Measurements from ENCODE around the gene FUBP1. TPM values are rescaled to one million over a fixed set of nuclear protein-coding genes. Genes with fewer than 3 reads are reported as not detected.

The FUBP1 gene
- polyA plus RNA-seq, 1 experiment, result 142 TPM

GRCh38 chr1:77899647-77900320 is 79.1 kb downstream of the FUBP1 start:
- no peak for DNase-seq (ENCODE audit: low read depth, low spot score)
- ChIA-PET POLR2A (interaction anchor here (0.7 kb wide), 1 partner anchor 31 kb away, joined by 3 read pairs; no protein-coding TSS in a partner anchor), CTCF (interaction anchor here (0.7 to 1.3 kb wide), 3 partner anchors 99 to 209 kb away, joined by 3 to 7 read pairs (median 4); no protein-coding TSS in a partner anchor)
- Histone ChIP-seq H3K27me3 (ENCODE audit: control insufficient read depth, insufficient read depth, low read length) (no peaks in the 10 kb centered on the region), H3K4me3 (ENCODE audit: low read depth, low read length) (no peak overlapping the region), H3K9me3 (ENCODE audit: control insufficient read depth, insufficient read depth, low read length) (peaks cover 4% of the 10 kb centered on the region; the same call in 1 of the 2 replicates), H3K27ac (ENCODE audit: low read depth, low read length) (no peak overlapping the region)
- no peak for TF ChIP-seq CTCF (IDR thresholded peaks at IDR 0.05; ENCODE audit: low read depth, low read length)

Small RNA genes lying within 50 kb of the gene (small RNA-seq; reads per million reads assigned to genes)
- gene AC103591.3 (ENCODE audit: insufficient read length, low read depth), result 6.7 reads per million, percentile 61 among the genes with 10 or more reads in this experiment

Other genes with a start within 250 kb of the FUBP1 start
- gene USP33, start 219.2 kb downstream of the FUBP1 start, polyA plus RNA-seq (2011; rRNA removed), result 57.7 and 86.0 TPM in 2 replicates
- 4.5 and 5.5 TPM in 2 replicates for gene MIGA1, start 199.4 kb downstream of the FUBP1 start, polyA plus RNA-seq (2011; rRNA removed)
- gene NEXN, start 90.4 kb downstream of the FUBP1 start, polyA plus RNA-seq (2011; rRNA removed), result 28.6 and 39.9 TPM in 2 replicates
- gene DNAJB4, start 25.9 kb upstream of the FUBP1 start, polyA plus RNA-seq (2011; rRNA removed), result 35.1 and 51.6 TPM in 2 replicates
- gene GIPC2, start 66.9 kb upstream of the FUBP1 start, polyA plus RNA-seq (2011; rRNA removed), result 0.07 and 0.09 TPM in 2 replicates